Stimulated activated CD4-positive, alpha-beta T cell treated with anti-CD3 and anti-CD28 coated beads, TNF-alpha, amount 100 ng/mL, for 48 hours (primary cell): ENCODE measurements around the gene SEPHS2.
"Not testable (repeated sequence)": the region's sequence is repeated elsewhere in the genome, so short reads cannot be mapped to it uniquely, and the experiment has no call there.

Experiments
- DNase-seq, 3 donors: peaks; one replicate each; pipeline ENCODE4 v3.0.0-alpha.2; 2020; ENCODE audit warnings: low read depth in 3 of 3

Gene SEPHS2

DNA sequence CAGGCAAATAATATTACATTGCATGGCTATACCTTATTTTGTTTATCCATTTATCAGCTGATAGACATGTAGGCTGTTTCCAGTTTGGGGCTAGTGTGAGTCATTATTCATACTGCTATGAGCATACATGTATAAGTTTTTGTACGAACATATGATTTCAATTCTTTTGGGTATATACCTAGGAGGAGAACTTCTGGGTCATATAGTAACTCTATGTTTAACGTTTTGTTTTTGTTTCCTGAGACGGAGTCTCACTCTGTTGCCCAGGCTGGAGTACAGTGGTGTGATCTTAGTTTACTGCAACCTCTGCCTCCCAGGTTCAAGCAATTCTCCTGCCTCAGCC, 24.5 kb upstream of the SEPHS2 start:
- no peak for DNase-seq

GRCh38 chr16:30464078-30464477, 18.4 kb upstream of the SEPHS2 start:
- no peak for DNase-seq

- not testable (repeated sequence) for DNase-seq
Measured at GRCh38 chr16:30461426-30461825, 15.8 kb upstream of the SEPHS2 start.

DNA sequence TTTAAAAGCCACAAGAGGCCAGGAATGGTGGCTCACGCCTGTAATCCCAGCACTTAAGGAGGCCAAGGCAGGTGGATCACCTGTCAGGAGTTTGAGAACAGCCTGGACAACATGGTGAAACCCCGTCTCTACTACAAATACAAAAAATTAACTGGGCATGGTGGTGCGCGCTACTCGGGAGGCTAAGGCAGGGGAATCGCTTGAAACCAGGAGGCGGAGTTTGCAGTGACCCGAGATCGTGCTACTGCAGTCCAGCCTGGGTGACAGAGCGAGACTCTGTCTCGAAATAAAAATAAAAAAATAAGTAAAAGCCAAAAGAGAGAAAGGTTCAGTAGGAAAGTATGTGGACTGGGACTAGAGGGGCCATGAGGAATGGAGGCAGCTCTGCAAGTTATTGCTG, 13.8 kb upstream of the SEPHS2 start:
- no peak for DNase-seq

- DNase-seq: peak; percentile 81 to 91 (median 84)
Measured at GRCh38 chr16:30458561-30459394, 13.1 kb upstream of the SEPHS2 start.

DNA sequence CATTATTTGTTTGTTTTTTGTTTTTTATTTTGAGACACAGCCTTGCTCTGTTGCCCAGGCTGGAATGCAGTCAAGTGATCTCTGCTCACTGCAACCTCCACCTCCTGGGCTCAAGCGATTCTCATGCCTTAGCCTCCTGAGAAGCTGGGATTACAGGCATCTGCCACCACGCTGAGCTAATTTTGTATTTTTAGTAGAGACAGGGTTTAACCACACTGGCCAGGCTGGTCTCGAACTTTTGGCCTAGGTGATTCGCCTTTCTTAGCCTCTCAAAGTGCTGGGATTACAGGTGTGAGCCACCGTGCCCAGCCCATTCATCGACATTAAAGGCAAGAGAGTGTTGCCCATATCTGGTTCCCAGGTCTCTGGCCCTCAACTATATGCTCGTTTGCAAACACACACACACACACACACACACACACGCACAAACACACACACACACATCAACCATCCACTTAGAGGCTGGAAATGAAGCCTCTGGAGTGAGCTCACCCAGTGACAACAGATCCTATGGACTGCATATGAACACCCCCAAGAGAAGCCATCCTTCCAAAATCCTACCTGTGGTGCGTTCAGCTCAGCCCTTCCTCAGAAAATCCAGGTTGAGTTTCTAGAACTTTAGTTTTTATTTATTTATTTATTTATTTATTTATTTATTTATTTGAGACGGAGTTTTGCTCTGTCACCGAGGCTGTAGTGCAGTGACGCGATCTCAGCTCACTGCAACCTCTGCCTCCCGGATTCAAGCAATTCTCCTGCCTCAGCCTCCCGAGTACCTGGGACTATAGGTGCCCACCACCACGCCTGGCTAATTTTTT, 12.3 kb upstream of the SEPHS2 start:
- no peak for DNase-seq

DNA sequence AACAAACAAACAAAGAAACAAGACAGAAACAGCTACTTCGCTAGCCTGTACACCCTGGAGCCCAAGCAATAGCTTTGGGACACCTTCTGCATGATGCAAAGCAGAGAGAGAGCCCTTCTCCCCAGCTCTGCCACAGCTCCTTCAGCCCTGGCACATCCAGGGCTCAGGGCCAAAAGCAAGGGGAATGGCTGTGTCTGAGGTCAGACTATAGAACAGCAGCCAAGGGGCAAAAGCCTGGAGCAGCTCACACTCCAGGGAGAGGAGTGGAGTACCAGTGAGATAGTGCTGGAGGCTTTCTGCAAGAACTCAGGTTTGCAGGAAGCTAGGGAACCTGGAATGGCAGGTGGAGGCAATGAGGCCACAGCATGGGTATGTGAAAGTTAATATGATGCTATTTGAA, 11.6 kb upstream of the SEPHS2 start:
- no peak for DNase-seq

DNA sequence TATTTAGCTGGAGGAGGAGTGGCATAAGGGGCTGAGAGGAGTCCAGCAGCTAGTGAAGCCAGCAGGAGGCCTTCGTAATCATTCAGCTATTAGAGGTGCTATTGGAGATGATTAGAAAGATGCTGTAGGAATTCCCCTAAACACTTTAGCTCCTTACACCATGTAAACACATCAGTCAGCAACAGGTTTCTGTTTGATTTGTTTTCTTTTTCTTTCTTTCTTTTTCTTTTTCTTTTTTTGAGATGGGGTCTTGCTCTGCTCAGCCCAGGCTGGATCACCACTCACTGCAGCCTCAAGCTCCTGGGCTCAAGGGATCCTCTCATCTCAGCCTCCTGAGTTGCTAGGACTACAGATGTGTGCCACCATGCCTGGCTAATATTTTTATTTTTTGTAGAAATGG, 10.6 kb upstream of the SEPHS2 start:
- DNase-seq: no peak

- not testable (repeated sequence) for DNase-seq
Measured at GRCh38 chr16:30452709-30453580, 7.3 kb upstream of the SEPHS2 start.

- DNase-seq: no peak
Measured at GRCh38 chr16:30449116-30449435, 3.4 kb upstream of the SEPHS2 start.

GRCh38 chr16:30447512-30448226, 2.0 kb upstream of the SEPHS2 start:
- DNase-seq: no peak

- no peak for DNase-seq
Measured at GRCh38 chr16:30446203-30446595, 525 bp upstream of the SEPHS2 start.

GRCh38 chr16:30445149-30445407, 596 bp downstream of the SEPHS2 start:
- no peak for DNase-seq

DNA sequence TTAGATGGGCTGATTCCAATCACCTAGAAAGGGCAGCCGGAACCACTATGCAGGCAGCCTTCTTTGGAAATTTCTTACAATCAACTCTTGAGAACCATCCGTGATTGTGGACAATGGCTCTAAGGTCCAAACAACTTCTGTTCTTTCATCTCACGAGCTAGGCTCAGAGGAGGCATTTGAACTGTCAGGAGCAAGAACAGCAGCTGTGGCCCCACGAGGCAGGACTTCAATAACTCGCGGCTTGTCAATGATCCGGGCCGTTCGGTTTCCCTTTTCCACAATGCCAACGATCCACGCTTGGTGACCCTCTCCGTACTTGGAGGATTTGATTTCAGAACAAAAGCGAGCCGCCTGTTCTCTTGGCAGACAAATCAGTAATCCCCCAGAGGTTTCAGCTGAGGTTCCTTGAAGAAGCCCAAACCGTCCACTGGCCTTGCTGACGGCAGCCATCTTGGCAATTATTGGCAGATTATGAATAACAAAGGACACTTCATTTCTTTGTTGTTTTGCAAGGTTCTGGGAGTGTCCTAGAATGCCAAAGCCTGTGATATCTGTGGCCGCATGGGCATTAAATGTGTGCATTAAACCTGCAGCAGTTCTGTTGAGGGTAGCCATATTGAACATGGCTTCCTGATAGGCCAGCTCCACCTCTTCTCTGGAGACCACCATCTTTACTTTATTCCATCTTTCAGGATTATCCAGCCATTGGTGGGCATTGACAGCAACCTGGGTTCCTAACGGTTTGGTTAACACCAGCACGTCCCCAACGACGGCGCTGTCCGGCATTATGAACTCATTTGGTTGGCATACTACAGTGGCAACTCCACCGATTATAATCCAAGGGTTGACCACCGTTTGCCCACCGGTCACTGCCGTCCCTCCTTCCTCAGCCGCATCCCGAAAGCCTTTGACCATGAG, 1.2 kb downstream of the SEPHS2 start:
- DNase-seq: no peak

DNA sequence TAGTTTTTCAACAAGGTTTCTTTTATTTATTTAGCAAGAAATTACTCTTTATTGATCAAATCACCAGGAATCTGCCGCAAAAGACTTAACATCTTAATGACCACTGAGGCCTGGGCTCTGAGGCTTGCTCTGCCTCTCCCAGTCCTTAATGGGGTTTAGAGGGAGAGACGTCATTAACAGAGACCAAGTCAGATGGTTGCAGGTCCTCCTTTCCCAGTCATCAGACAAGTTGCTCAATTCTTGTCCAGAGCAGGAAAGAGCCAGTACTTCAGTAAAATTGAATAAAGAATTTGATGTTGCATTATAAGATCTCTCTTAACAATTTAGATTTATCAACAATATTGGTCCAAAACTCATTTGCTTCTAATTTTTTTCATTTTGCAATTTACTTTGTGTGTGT, 2.0 kb downstream of the SEPHS2 start:
- no peak for DNase-seq

DNA sequence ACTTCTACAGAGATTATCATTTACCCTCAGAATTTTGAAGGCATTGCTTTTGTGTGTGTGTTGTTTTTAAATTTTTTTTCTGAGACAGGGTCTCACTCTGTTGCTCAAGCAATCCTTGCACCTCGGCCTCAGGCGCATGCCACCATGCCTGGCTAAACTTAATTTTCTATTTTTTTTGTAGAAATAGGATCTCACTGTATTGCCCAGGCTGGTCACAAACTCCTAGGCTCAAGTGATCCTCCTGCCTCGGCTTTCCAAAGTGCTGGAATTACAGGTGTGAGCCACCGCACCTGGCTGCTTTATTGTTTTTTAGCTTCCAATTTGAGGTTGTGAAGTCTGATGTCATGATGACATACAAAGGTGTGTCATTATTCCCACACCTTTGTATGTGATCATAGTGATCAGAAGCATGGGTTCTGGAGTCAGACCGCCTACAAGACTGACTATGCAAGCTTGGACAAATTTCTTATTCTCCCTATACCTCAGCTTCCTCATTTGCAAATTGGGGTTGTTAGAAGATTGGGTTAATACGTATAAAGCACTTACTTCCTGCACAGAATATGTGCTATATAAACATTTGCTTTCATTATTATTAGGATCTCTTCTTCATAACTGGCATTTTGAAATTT, 5.8 kb downstream of the SEPHS2 start:
- DNase-seq: no peak

DNA sequence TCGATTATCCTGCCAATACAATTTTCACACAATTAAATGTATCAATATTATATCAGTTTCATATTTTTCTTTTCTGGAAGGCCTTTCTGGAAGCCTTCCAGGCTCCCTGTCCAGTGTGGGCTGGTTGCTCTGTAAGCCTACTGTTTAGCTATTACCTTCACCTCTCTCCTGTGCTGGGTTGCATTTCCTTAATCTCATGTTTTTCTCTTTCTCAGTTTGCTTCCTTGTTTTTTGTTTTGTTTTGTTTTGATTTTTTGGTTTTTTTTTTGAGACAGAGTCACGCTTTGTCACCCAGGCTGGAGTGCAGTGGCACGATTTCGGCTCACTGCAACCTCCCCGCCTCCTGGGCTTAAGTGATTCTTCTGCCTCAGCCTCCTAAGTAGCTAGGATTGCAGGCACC, 6.8 kb downstream of the SEPHS2 start:
- no peak for DNase-seq

DNA sequence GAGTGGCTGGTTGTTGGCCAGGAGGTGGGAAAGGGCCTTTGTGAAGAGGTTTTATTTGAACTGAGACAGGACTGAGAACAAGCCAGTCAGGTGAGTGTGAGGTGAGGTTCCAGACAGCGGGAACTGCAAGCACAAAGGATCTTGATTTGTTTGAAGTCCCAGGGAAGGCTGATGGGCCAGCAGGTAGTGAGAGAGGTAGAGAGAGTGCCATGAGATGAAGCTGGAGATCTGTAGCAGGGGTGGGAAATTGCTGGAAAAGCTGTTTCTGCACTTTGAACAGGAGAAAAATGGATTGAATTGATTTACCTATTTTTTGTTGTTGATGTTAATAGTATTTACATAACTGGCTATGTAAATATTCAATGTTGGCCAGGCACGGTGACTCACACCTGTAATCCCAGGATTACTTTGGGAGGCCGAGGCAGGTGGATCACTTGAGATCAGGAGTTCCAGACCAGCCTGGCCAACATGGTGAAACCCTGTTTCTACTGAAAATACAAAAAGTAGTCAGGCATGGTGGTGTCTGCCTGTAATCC, 8.1 kb downstream of the SEPHS2 start:
- DNase-seq: no peak

DNA sequence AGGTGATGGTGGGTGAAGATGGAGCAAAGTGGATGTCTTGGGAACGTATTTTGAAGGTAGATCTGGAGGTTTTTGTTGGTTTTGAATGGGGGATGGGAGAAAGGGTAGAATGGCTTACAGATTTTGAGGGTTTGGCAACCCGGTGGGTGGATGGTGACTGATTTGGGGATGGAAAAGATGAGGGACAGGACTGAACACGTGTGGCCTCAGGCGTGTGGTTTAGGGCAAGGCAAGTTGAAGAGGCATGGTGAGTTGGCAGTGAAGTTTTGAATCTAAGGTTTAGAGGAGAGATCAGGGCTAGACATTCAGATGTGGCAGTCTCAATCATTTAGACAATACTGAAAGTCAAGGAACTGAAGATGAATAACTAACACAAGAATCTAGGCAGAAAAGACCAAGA, 10.8 kb downstream of the SEPHS2 start:
- DNase-seq: peak; percentile 61 to 84 (median 63)

DNA sequence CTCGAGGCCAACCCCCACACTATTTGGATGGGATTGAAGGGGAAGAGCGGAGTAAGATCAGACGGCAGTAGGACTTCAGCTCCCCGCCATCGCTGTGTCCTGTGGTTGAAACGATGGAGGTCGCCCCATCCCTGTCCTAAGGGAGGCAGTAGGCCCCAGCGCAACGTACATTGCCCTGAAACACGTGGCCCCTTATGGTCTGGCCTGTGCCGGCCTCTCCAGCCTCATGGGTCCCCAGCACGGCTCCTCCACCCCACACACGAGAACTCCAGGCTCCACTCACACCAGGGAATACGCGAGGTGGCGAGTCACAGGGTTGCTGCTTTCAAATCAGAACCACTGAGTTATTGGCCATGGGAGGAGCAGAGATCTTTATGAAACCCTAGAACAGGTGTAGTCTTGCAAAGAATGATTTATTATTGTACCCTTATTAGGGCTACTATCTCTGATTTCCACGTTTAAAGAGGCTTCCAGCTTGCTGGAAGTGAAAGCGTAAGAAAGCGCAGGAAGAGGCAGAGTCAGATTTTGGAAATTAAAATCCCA, 15.2 kb downstream of the SEPHS2 start:
- DNase-seq: no peak
